GM12865 (cell line): ENCODE data around the gene TRNAU1AP.
"Not testable (repeated sequence)": the region's sequence is repeated elsewhere in the genome, so short reads cannot be mapped to it uniquely, and the experiment has no call there.

Source experiments
- DNase-seq: peaks from one replicate; pipeline ENCODE4 v3.0.0; 2010; ENCODE audit warnings: low read depth
- H3K4me3 ChIP-seq: 2 replicates; pipeline ENCODE4 v1.5.1; 2011; ENCODE audit warnings: mild to moderate bottlenecking, low read depth, low read length, control low read depth
- TF ChIP-seq, protein P1 (sequence below): IDR thresholded peaks from 2 replicates; pipeline ENCODE4 v1.5.1; 2011; ENCODE audit warnings: low read length, control low read depth, low read depth, inconsistent platforms; ENCODE audit not compliant: insufficient read depth; ENCODE audit errors: missing control alignments

Gene TRNAU1AP

DNA sequence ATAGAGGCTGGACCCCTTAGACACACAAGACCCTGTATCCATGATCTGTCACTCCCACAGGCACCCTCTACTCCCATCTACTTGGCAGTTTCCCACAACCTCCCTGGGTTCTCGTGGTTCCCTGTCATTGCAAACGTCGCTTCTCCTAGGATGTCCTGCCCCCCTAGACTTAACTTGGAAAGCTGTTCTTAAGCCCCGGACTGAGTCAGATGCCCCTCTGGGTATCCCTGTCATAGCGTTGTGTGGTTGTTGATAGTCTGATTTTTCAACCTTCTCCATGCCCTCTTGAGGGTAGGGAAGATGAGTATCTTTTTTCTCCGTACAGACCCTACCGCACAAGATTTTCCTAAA, 35.3 kb upstream of the TRNAU1AP start:
- DNase-seq = peak; percentile 42
- peak overlapping the region; percentile 65 for H3K4me3 ChIP-seq
- TF ChIP-seq, protein P1, sequence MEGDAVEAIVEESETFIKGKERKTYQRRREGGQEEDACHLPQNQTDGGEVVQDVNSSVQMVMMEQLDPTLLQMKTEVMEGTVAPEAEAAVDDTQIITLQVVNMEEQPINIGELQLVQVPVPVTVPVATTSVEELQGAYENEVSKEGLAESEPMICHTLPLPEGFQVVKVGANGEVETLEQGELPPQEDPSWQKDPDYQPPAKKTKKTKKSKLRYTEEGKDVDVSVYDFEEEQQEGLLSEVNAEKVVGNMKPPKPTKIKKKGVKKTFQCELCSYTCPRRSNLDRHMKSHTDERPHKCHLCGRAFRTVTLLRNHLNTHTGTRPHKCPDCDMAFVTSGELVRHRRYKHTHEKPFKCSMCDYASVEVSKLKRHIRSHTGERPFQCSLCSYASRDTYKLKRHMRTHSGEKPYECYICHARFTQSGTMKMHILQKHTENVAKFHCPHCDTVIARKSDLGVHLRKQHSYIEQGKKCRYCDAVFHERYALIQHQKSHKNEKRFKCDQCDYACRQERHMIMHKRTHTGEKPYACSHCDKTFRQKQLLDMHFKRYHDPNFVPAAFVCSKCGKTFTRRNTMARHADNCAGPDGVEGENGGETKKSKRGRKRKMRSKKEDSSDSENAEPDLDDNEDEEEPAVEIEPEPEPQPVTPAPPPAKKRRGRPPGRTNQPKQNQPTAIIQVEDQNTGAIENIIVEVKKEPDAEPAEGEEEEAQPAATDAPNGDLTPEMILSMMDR = no peak

DNA sequence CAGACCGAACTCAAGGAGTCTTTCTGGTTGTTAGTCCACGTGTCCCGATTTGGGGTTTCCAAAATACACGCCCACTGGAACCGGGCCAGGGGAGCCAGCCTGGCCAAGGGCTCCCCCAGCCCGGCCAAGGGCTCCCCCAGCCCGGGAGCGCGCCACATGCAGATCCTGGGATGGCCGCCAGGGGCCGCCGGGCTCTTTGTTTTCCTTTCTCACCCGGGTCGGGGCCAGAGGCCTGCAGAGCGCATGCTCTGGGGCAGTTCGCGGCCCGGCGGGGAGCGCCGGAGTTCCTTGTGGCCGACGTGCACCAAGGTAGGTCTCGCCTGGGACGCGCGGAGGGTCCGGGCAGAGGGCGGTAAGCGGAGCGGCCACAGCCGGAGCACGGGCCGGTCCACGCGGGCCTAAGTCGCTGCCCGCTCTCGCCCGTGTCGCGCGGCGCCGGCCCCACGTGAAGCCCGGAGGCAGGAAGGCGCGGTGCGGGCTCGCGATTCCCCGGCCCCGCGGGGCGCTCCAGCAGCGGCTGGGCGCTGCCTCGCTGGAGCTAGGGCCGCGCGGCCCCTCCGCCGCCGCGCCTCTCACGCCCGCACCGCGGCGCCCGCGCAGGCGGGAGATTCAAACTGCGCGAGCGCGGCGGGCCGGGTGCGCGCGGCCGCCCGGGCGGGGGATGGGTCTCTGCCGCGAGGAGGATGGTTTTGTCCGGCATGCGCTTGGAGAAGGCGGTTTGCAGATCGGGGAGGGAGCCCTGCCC, 34.7 kb upstream of the TRNAU1AP start:
- DNase-seq = peak; percentile 94
- H3K4me3 ChIP-seq = peak overlapping the region; percentile 74
- TF ChIP-seq, protein P1 = peak; percentile 90

DNA sequence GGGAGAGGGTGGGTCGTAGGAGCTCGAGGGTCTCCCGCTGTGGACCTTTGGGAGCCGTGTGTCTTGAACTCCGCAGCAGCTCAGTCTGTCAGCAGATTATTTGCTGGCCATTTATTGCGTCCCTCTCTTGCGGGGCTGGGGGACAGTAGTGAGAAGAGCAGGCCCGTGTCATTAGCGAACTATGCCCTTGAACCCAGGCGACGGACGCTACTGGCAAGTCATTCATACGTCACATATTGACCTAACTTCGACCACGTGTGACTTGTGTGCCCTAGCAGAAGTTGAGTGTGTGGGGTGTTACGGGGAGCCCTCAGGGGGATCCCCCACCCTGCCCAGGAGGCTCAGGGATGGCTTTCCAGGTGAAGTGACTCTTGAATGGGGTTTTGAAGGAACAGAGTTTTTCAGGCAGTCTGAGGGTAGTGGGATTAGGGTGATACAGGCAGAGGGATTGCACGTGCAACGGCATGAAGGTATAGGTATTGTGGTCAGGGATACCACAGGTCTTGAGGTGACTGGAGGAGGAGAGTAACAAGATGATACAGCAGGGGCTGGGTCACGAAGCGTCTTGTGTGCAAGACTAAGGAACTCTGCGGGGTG, 34.0 kb upstream of the TRNAU1AP start:
- peak; percentile 83 for DNase-seq
- TF ChIP-seq, protein P1 = no peak
- H3K4me3 ChIP-seq = peak overlapping the region; percentile 74

DNA sequence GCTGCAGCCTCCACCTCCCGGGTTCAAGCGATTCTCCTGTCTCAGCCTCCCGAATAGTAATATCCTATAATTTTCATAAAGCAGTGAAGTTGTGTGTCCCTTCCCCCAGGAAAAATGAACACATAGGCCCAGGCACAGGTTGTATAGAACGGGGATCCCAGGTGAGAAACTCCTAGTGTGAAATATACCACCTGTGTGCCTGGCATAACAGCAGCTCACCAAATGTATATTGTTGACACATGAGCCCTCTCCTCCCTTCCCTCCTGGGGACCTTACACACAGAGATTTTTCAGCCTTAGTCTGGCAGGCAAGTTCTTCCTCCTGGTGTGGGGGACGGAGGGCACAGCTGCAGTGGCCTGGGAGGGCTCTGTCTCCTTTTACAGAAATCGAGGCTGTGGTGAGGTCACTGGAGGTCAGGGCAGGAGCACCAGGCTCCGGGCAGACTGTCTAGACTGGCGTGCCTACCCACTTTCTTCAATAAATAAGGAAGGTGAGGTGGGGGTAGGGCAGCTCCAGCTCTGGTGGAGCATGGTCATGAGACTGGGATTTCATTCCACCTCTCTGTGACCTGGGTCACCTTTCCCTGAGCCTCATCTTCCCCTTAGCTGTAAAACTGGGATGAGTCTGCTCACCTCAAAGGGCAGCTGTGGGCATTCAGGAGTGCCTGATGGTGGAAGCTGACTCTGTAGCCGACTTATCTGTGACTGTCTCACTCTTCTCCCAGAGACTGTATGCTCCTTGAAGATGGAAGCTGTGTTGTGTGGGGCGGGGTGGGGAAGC, 32.7 kb upstream of the TRNAU1AP start:
- DNase-seq = no peak
- TF ChIP-seq, protein P1 = no peak
- no peak overlapping the region for H3K4me3 ChIP-seq

DNA sequence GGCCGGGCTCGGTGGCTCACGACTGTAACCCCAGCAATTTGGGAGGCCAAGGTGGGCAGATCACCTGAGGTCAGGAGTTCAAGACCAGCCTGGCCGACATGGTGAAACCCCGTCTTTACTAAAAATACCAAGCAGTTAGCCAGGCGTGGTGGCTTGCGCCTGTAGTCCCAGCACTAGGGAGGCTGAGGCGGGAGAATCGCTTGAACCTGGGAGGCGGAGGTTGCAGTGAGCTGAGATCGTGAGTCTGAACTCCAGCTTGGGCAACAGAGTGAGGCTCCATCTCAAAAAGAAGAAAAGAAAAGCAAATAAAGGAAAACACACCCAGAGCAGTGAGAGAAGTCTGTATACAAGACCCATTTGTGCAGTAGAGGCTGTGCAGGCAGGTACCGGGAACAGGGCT, 32.1 kb upstream of the TRNAU1AP start:
- not testable (repeated sequence) for H3K4me3 ChIP-seq

DNA sequence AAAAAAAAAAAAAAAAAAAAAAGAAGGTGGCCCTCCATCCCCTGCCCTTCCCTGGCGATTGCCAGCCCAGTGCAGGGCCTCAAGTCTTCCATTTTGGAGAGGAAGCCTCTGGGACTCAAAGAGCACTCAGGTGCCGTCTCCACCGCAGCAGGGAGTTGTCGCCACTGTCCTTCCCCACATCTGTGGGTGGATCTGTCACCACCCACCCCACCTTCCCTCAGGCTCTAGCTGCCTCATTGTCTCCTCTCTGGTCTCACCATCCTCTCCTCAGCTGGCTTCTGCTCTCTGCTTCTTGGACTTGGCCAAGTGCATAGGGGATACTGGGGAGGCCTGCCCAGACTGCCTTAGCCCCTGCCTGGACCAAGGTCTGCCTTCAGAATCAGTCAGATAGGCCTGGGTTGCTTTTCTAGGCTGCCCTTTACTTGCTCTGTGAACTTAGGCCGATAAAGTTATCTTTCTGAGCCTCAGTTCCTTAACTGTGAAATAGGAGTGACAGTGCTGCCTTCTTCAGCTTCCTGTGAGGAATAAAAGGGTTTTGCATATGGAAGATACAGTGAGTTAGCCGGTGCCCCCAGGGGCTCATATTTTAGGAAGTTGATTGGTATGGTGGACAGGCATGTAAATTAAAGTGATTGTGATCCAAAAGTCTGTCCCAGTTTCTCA, 31.3 kb upstream of the TRNAU1AP start:
- DNase-seq = no peak
- H3K4me3 ChIP-seq = no peak overlapping the region
- TF ChIP-seq, protein P1 = no peak

More for the DNA sequence above, 32.1 kb upstream of the TRNAU1AP start:
- DNase-seq = not testable (repeated sequence)

DNA sequence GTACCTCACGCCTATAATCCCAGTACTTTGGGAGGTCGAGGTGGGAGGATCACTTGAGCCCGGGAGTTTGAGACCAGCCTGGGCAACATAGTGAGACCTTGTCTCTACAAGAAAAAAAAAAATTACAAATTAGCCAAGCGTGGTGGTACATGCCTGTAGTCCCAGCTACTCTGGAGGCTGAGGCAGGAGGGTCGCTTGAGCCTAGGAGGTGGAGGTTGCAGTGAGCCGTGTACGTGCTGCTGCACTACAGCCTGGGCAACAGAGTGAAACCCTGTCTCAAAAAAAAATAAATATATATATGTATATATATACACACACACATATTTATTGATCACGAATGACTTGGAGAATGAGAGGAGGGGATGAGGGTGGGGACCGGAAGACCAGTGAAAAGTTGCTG, 30.3 kb upstream of the TRNAU1AP start:
- DNase-seq, H3K4me3 ChIP-seq: not testable (repeated sequence)

DNA sequence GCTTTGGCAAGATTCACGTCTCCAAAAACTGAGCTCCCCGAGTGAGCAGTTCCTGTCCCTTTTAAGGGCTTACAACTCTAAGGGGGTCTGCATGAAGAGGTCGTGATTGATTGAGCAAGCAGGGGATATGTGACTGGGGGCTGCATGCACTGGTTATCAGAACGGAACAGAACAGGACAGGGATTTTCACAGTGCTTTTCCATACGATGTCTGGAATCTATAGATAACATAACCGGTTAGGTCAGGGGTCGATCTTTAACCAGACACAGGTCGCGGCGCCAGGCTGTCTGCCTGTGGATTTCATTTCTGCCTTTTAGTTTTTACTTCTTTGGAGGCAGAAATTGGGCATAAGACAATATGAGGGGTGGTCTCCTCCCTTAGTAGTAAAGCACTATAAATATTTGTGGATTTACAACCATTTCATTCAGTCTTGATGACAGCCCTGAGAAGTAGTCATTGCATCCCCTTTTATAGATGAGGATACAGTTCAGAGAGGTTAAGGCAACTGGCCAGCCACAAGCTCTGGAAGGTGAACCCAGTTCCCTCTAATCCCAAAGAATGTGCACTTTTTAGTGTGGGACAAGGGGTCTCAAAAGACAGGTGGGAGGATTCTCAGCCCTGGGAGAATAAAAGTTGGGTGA, 27.8 kb upstream of the TRNAU1AP start:
- not testable (repeated sequence) for DNase-seq, H3K4me3 ChIP-seq
